ENCODE data around the gene FAM241B.

FAM241B gene

DNA sequence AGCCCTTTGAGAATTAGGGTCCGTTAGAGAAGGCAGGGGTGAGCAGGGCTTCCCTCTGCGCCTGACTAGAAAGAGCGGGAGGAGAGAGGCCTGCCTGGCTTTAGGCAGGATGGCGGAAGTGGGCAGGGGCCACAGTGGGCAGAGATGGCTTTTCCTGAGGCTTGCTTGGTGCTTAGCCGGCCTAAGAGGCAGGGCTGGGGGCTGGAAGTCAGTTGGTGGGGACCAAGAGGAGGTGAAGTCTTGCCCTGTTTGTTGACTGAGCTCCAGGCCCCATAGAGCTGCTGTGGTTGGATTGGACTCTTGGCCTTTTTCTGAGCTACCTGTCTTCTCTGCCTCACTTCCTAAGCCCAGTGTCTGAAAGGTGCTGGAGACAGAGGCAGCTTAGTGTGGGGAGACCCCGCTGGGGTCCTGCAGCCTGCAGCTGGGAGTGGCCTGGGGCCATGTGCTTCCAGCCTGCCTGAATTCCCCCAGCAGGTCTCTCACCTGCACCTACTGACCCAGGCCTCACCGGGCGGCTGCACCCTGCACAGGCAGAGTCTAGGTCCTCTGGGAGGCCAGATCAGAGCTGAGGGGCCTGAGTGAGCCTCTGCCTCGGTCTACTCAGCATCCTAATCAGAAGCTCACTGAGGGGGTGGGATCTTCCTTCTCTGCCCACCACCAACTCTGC, 4.8 kb downstream of the FAM241B start:
- FAIRE-seq: no peak

DNA sequence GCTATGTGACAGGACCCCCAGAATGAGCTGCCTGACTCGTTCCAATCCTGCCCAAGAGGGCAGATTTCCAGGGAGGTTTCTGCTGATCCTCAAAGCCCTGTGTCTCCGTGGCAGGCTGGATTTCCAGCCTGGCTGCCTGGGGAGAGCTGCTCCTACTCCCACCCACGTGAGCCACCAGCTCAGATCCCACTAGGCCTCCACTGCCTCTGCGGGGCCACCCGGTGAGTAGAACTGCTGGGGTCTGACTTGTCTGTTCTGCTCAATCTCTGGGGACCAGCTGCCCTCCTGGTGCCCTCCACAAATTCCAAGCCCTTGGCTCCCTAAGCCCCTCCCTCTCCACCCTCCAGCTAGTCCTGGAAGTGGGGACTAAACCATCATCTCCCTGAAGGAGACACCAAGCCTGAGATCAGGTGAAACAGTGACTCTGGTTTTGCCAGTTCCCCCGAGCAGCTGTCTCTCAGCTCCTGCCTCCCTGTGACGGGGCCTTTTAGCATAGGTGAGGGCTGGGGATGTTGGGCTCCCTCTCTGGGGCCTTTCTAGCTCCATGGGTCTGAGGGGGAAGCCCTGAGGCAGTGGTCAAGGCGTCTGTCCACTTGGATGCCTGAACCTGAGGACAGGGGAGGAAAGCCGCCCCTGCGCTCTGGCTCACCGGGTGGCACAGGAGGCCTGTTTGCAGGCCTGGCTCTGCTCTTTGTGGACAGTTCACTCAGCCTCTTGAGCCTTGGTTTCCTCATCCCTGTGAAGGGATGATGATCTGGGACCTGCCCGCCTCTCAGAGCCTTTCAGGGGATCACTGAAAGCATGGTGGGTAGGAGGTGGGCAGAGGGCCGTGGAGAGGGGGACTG, 5.6 kb downstream of the FAM241B start:
- FAIRE-seq: no peak

DNA sequence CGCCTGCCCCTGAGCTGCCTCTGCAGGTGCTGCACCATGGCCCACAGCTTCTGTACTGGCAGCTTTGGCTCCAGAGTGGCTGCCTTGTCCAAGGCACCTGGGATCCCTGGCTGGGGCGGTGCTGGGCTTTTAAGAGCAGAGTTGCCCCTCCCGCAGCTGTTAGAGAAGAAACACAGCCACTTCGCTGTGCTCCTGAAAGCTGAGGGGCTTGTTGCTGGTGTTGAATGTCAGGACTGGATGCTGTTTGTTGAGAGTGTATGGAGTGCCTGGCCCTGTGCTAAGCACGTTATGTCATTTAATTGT, 6.2 kb downstream of the FAM241B start:
- no peak for FAIRE-seq

DNA sequence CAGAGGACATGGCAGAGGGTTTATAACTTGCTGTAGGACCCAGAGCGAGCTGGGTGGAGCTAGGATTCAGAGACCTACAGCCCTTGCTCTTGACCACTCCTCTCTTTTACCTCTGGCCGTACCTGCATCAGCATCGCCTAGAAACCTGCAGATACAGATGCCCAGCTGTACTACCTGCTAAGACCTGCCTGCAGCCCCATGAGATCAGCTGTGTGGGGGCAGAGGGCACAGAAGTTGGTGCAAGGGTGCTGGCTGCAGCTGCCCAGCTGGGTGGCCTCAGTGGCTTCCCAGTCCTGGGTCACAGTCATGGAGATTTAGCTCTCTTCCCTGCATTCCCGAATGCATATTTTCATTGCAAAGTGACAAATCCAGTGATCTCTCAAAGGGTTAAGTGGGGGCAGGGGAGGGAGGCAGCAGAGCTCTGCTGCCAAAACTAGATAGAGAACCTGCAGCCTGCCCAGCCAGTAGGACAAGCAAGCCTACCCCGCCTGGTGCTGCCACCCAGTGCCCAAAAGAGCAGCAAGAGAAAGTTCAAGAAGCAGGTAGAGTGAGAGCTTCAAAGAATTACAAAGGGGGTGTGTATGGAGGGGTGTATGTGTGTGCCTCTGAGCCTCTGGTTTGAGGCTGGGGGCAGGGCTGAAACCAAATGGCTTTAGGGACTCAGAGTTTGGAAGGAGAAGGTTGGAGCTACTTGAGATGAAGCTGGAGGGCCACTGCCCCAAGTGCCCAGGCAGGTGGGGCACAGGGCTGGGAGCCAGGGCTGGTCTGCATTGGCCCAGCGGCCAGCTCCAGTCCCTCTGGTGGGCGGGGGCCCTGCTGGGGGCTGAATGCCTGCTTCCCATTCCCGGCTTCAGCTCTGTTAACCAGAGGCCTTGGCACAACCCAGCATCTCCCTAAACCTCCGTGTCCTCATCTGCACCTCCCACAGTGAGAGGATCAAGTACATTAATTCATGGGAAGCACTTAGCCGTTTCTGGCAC, 6.9 kb downstream of the FAM241B start:
- FAIRE-seq: no peak

DNA sequence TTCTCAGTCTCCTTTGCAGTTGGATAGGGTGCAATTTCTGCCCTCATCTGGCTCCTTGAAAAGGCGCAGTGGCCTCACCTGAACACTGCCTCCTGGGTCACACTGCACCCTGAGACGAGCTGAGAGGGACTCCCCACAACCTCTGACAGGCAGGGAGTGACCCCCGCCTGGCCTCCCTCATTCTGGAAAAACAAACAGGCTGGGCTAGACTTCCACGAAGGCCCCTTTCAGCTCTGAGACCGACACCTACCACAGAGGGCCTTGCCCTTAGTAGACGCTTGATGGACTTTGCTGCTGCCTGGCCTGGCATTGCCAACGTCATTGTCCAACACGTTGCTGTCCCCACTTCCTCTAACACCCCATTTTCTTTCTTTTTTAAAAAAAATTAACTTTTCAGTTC, 8.6 kb downstream of the FAM241B start:
- no peak for FAIRE-seq

DNA sequence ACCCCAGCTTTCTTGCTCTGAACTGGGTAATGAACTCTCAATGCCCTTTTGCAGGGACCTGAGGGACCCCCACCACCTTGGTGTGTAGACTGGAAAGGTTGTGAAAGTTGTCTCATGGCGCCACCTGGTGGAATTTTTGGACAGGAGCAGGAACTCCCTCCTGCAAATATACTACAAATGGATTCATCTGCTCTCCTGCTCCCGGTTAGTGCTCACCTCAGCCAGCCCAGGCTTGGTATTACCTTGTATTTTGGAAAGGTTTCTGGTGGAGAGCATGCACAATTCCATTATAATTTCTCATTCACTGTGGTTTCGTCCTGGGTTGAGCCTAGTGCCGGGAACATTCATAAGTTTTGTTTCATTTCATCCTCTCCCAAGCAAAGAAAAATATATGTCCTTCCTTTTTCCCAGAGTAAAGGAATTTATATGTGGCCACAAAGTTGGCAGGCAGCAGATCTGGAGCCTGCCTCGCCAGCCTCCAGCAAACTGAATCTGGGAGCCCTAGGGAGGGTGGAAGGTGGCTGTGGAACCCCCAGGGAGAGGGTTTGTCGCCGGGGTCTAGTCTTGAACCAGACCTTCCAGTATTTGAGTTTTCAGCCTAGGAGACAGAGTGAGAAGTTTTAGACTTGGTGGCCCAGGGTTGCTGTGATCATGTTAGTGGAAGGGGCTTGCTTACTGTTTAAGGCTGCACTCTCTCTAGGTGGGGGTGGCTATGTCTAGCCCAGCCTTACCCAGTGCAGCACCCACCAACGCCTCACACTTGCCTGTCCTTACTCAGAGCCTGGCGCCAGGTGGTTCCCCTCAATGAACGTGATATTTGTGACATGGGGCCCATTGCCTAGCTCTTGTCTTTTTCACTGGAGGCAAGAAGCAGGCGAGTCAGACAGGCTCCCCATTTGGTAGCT, 9.5 kb downstream of the FAM241B start:
- no peak for FAIRE-seq

DNA sequence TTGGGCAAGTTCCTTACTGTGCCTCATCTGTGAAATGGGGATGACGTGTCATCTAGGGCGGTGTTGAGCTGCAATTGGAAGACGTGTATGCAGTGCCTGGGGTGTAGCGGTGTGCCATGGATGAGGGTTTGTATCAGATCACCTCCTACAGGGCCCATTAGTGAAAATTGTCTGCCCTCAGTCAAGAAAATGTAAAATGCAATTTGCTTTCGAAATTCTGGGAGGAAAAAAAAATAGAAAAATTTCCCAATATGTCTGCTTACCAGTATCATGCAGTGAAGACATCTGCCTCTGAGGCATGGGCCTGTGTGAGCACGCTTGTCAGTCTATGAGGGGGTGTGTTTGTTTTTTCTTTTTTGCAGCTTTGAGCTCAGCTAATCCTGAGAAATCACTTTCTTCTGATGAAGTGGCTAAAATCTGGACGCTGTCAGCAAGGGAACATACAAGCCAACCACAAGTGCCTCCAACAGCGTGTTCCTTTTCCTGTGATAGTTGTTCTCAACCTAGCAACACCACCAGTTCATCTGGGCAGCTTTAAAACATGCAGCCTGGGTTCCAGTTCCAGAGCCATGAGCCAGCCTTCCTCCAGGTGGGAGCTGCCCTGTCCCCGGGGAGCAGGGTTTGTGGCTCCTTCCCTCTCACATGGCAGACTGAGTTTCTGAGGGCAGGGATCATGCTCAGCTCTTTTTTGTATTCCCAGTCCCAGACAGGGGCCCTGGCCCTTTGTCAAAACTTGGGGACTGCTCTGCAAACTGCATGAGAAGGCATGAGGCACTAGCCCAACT, 10.3 kb downstream of the FAM241B start:
- FAIRE-seq: no peak

DNA sequence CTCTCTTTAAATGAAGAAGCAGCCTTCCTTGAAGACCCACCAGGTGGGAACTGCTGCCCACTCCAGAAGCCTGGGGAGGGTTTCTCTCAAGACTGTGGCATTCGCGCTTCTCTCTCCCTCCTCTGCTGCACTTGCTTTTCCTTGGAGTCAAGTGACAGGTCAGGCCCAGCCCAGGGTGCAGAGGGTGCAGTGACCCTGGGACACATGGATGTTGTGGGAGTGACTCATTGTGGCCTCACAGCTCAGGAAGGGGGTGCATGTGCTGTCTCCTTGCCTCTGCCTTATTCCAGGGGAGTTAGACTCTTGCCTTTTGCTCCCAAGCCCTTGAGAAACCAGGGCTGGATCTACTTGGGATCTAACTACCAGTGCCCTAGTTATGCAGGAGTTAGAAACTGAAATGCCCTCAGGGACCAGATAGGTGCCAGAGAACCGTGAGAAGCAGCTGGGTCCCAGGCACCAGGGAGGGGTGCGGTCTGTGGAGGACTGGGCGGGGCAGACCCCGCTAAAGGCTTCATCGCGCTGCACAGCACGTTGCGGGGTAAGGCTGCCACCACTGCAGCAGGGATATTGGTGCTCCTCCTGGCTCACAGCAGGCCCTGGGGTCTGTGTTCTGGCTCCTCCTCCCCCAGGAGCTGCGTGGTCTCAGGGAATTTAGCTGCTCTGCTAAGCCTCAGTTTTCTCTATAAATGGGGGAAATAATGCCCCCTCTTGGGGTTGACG, 11.4 kb downstream of the FAM241B start:
- no peak for FAIRE-seq

DNA sequence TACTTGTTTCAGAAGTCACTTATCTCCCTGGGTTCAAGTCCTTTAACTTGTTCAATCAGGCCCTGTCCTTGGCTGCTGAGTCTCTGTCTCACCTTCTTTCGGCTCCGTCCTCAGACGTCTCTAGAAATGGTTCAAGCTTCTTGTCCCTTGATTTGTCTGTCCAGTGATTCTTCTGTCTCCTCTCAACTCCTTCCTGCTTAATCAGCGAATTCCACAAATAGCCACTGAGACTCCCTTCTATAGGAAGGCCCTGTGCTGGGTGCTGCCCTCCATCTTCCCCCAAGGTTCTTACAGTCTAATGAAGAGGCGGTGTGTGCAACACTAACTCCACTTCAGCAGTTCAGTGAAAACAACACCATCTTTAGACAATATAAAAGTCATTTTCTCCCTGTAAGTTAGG, 12.7 kb downstream of the FAM241B start:
- no peak for FAIRE-seq

DNA sequence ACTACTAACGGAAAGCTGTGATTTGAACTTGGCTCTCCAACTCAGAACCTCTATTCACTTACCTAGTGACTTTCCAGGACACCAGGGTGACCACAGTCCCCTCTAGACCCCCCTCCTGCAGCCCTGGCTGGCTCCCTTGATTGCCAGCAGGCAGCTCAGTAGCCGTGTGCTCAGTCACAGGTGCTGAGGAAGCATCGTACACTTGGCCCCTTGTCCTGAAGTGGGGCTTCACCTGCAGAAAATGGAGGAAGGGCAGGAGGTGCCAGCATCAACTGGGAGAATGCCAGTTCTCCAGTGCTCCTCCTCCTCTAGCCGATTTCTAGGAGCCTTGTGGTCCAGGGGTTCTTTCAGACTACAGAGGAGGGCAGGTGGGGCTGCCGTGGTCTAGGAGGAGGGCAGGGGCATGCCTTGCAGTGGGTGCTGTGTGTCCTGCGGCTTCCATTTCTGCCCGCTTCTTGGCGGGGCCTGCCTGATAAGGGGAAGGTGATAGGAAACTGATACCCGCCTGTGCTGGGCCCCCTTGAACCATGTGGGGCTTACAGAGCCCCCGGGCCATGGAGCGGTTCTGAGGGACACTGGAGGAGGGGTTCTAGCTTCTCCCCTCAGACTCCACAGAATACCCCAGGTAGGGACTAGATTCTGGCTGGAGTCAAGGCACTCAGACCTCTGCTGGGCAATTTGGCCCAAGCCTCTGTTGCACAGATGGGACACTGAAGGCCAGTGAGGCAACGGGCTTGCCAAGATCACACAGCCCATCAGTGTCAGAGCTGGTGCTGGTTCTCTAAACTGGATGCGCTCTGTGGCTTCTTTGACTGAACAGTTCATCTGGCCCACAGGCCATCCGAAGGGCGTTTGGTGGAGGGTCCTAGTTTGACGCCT, 14.0 kb downstream of the FAM241B start:
- FAIRE-seq: no peak

DNA sequence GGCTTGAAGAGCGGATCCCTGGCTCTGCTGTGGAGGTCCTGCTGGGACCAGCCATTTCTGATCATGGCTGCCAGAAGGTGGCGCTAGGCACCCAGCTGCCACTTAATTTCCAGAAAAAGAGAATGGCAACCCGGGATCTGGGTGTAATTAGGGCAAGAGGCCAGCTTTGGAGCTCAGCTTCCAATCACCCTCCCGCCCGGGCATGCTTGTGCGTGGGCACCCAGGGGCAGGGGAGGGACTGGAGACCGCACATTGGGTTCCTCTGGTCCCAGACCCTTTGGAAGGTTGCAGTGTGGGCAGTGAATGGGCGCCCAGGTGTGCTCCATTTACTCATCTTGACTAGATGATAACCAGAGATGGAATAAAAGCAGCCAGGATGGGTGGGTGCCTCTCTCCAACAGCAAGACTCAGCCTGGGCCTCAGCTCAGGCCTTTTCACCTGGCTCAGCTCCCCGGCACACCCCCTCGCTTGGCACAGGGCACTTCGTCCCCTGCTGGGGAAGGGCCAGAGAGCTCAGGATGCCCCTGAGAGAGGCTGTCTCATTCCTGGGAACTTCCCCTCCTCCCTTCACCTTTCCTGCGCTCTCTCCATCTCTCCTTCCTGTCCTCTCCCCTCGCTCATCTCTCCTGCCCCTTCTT, 14.7 kb downstream of the FAM241B start:
- no peak for FAIRE-seq

DNA sequence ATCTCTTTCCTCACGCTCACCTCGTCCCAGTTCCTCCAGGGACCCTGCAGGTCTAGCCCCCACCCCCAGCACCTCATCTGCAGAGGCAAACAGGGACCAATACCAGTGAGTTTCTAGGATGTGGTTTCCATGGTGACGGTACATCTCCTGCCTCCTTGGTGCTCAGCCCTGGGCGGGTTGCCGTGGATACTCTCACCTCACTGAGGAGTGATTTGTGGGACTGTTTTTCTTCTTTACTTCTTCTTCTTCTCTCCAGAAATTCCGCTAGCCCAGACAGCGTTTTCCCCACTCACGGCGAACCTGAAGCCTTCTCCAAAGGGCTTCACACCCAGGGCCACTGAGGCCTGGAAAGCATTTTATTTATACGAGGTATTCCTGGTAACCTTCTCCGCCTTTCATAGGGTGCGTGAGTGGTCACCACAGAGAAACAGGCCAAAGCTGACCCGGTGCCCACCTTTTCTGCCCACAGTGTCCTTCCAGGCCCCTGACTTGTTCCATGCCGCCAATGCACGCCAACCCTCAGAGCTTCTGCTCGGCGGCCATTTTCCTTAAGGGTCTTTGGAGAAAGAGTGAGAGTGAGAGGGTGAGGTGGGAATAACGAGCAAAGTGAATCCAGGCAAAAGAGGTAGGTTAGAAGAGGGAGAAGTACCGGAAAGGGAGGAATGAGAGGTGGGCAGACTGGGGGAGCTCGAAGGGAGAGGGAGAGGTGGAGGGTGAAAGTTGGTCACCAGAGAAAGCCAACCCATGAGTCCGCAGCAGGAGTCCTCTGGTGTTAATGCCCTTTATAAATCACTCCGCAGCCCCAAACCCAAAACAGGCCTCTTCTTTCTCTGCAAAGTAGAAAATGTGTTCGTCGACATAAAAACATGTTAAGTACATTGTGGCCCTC, 15.5 kb downstream of the FAM241B start:
- FAIRE-seq: no peak

DNA sequence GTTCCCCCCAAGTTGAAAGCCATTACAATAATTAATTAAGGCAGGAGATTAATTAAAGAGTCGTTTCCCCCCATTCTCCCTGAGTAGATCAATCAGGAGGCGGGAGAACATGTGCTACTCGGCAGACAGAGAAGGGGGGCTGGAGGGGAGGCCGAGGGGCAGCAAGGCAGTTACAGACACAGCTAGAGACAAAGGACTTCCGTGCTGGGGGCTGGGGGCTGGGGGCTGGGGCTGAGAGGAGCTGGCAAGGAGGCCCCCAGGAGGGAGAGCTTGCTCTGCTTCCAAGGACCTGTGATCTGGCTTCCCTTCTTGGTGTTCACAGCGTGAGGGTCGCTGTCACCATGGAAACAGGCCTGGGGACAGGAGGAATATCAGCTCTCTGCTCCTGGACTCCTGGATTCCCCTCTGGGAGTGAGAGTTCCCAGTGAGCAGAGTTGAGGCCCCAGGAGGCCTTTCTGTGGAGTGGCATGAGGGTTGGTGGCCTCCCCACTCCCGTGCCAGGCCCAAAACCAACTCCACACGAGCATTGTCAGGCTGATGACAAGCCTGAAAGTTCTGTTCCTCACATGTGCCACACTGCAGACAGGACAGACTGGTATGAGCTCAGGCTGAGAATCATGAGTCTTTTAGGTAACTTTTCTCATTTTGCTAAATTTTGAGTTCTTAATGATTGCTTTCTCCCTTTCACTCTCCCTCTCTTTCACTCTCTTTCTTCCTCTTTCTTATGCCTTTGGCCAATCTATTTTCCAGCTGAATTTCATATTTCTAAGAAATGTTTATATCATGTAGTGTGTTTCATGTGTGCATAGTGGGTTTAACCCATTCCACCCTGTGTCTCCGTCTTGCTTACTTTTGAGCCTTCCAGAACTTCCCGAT, 16.4 kb downstream of the FAM241B start:
- no peak for FAIRE-seq

DNA sequence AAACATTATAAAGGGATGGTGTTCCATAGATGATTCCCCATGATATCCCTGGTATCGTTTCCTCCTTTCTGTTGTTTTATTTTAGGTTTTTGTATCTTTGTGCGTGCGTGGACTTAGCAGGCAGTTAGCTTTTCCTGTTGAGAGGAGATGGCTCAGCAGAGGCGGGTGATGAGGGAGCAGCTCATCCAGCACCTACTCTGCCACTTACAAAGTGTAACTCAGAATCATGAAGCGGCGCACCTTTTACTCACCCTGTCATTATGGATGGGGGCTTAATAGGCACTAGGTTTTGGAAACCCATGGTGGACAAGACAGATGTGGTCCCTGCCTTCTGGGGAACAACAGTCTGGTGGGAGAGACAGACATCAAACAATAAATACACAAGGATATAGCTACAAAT, 17.1 kb downstream of the FAM241B start:
- FAIRE-seq: no peak

DNA sequence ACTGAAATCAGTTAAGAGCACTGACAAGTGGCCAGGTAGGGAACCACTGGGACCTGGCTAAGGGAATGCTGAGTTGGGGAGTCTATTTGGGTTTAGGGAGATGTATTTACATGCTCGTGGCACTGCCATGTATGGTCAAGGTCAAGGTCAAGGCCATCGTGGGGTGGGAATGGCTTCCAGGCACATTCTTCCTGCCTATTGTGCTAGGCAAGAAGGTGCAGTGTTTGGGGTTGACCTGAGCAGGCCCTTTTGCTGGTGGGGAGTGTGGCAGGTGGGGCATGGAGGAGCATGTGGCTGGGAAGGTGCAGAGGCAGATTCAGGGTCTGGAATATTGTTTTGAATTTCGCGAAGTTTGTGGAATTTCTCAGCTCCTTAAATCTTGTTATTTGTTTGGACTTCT, 17.8 kb downstream of the FAM241B start:
- FAIRE-seq: no peak

DNA sequence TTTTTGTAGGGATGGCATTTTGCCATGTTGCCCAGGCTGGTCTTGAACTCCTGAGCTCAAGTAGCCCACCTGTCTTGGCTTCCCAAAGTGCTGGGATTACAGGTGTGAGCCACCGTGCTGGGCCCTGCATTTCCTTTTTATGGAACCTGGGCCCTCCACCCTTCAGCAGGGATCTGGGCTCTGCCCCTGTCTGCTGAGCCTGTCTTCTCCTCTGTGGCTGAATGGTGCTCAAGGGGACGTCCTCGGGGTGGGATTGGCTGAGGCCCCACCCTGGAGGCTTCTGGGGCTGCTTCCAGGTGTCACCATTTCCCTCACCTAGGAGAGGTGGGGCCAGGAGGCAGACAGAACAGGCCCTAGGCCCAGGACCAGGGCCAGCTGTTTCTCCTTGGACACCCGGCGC, 18.4 kb downstream of the FAM241B start:
- FAIRE-seq: no peak
